IMR-90 (cell line): ENCODE measurements around the gene ZFP36L2. TPM values are rescaled to one million over a fixed set of nuclear protein-coding genes. Genes with fewer than 3 reads are reported as not detected.

ENCODE experiments used
- BHLHE40 ChIP-seq: fragments of 150-350 bp; IDR thresholded peaks from 2 replicates; pipeline ENCODE4 v1.6.1; 2016; ENCODE audit warnings: mild to moderate bottlenecking, low read depth, low read length
- MAZ ChIP-seq: IDR thresholded peaks from 2 replicates; pipeline ENCODE4 v1.6.1; 2012; ENCODE audit warnings: low read depth, mild to moderate bottlenecking, low read length, improper control_type of control experiment, moderate library complexity, borderline replicate concordance
- RFX5 ChIP-seq: IDR thresholded peaks from 2 replicates; pipeline ENCODE4 v1.8.0; 2012; ENCODE audit warnings: low read depth, mild to moderate bottlenecking, low read length, moderate library complexity
- polyA plus RNA-seq, 3 experiments: library from polyadenylated mRNA; depleted of rRNA; stranded (reverse); fragments of >200 nt; gene quantifications; 2 replicates each; pipeline ENCODE4 v1.2.3, GENCODE V29; 2012; ENCODE audit warnings: low replicate concordance in 1 of 3
- total RNA-seq: library from RNA; depleted of rRNA; stranded (reverse); fragments of >200 nt; gene quantifications from 2 replicates; pipeline ENCODE4 v1.2.3, GENCODE V29; 2012

Gene ZFP36L2
- total and polyA plus RNA-seq, 2 of the 4 experiments (the other 2 are of a cell fraction): 1.8 to 20.1 TPM

DNA sequence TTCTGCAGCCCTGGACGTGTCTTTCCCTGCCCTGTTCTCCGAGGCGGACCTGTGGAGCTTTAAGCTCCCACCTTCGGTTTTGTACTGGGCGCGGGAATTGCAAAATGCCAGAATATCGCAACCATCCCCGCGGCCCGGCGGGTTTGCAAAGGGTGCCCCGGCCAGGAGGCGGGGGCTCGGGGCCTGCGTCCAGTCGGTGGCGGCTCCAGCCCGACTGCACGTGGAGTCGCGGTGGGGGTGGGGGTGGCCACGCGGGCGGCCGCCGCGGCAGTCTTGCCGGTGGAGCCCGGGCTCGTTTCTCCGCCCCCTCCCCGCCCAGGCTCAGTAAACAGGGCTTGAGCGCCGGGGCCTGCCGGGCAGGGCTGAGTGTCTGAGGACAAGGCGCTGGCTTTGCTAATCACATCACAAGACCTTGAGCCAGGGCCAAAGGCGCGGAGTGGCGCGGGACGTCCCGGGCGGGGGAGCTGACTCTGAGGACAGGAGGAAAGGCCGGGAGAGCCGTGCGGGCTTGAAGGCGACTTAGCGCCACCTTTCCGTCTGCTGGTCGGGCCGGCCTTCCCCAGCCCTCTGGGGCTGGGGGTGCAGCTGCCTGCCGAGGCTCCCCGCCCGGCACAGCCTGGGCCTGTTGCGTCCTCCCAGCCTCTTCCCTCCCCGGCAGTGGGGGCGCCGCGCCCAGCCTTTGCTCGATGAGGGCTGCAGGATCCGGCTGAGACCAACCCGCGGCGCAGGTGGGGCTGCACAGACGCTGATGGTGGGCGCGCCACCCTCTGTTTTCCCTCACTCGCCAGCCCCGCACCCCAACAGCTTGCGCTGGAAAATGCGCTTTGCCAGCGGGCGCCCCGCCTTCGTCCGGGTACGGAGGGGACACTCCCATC is 786 bp upstream of the ZFP36L2 start (continued):
- no peak for TF ChIP-seq MAZ
- no peak for TF ChIP-seq RFX5
- peak; percentile 36; the same call in 1 of the 2 replicates for TF ChIP-seq BHLHE40
